HG03378 (cell line): ENCODE measurements around the gene POLG2.
A peak's percentile ranks its signal among the peaks of the same experiment; 100 is the strongest.

Experiments used
- ATAC-seq: cut with Tn5 transposase; IDR thresholded peaks from one replicate; pipeline ENCODE4 v1.9.1; 2021; ENCODE audit warnings: mild to moderate bottlenecking, moderate library complexity; ENCODE audit not compliant: unreplicated experiment

POLG2 gene

DNA sequence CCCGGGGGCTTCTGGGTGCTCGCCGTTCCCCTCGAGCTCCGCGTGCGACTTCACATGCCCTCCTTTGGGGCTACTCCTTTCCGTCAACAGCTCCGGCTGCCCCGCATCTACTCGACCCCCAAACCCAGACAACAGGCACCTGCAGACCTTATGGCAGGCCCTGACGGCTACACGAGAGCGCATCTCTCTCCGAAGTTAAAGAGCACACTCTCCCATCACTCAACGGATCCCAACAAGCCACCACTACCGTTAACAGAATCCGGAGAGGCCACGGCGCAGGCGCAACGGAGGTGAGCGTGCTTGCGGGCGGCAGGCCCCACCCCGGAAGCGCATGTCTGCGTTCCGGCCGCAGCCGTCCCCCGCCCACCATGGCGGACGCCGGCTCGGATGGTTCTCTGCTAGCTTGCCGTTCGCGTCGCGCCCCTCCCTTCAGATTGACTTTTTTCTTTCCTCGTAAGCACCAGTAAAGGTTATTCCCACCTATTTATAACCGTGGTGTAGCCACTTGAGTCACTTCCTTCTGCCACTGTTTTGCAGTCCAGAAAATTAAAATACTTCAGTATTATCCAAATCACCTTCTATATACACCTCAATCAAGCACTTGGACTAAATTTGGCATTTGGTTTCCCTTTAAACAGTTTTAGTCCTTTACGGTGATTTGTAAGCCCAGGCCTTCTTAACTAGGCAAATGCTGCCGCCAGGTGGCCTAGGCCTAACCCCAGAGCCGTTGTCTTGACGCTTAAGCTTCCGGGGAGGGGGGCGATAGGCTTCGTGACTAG lies at the start of gene POLG2:
TSS of gene POLG2 (minus strand) at position 269 of the 779 bp plus-strand sequence. CDS start at position 183, 86 bp downstream.
- peak; percentile 63 for ATAC-seq

DNA sequence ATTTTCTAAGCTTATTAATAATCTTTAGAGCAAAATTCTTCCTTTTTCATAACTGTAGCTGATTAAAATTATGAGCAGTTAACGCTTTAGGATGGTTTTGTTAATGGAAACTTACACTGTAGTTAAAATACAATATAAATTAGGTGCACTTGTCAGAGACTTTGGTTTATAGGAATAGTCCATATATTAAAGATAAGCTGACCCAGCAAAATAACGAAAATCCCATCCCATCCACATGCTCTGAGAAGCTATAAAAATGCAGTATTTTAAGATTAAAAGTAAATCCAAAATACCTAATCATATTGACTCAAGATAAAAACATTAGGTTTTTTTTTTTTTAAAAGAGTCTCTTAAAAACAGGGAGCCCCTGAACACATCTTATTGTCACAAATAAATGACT lies 47.9 kb upstream of the POLG2 start:
- ATAC-seq = no peak

DNA sequence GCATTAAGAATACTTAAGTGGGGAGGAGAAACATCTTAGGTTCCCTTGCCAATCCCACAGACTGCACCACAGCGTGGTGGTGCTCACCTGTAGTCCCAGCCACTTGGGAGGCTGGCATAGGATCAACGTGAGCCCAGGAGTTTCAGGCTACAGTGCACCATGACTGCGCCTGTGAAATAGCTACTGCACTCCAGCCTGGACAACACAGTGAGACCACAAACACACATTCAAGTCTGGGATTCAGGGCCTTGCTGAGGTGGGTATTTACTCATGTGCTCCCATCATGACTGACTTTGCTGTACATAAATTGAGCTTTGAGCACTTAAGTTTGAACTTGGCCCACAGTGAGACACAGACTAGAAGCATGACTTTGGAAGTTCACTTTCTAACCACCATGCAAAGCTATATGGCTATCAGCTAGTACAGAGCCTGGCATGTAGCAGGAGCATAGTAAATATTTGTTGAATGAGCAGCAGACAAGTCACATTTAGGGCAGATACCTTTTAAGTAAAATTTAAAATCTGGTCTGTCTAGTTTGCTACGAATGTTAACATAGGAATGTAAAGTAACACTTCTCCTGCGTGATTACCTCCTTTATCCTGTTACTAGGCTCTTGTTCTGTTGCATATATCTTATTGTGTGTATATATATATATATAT lies 43.4 kb upstream of the POLG2 start:
- ATAC-seq = no peak

DNA sequence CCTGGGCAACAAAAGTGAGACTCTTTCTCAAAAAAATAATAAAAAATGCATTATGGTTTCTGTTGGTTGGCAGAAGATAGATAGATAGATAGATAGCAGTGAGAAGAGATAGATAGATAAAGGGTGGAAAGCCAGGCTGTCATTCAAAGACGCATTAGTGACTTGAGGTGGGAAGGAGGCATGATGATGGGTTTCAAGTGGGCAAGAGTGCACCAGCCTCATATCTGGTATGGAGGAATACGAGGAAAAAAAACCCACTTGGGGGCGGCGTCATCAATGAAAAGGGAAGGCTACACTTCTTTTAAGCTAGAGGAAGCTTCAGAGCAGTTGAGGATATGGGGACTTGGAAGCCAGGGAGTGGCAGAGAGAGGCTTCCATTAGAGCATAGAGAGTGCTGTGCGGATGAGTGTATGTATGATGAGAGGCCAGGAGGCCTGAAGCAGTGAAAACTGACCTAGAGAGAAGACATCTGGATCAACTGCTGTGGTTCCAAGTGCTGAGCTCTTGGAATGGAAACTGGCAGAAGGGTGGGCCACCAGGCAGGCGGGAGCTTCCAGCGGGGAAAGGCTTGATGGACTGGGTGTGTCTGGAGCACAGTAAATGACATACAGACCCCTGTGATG lies 41.8 kb upstream of the POLG2 start:
- no peak for ATAC-seq

DNA sequence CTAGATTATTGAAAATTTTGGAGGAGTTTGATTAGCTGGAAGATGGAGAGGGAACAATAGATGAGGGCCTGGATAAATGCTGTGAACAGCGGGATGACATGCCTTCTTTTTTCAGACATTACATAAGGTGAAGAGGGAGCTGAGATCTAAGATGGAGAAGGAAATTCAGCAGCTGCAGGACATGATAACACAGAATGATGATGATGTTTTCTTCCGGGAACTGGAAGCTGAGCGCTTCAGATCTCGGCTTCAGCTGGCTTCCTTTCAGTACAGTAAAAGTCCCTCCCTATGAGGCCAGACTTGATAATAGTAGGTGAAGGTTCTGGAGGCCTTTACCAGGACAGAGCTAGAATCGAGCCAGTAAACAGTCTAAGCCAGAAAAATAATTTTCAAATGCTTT lies 40.6 kb upstream of the POLG2 start:
- ATAC-seq = no peak

DNA sequence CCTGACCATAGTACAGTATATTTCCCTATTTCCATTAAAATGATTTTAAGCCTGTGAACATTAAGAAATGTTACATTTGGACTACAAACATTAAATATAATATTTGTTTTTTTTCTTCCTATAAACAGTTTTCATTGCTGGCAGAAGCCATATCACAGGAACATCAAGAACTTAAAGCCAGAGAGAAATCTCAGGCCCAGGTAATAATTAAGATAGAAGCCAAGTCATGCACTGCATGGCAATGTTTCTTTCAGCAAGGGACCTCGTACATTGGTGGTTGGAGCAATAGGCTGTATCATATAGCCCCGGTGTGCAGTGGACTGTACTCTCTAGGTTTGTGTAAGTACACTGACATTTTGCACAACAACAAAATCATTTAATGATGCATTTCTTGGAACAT lies 40.1 kb upstream of the POLG2 start:
- no peak for ATAC-seq

DNA sequence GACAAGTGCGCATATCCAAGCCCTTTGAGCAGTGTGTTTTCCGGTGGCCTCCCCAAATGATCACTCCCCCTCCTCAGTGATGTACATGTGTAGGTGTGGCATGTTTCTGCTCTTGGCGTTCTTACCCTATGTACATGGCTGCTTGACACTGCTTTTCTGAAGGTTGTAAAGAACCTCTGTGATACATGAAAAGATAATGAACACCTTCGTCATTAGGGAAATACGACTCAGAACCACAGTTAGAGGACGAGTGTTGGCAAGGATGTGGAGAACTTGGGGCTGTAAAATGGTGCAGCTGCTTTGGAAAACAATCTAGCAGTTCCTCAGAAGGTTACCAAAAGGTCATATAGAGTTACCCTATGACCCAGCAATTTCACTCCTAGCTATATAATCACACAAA lies 38.5 kb upstream of the POLG2 start:
- no peak for ATAC-seq

- ATAC-seq = no peak
Observed at GRCh38 chr17:64534187-64534586, 37.3 kb upstream of the POLG2 start.

DNA sequence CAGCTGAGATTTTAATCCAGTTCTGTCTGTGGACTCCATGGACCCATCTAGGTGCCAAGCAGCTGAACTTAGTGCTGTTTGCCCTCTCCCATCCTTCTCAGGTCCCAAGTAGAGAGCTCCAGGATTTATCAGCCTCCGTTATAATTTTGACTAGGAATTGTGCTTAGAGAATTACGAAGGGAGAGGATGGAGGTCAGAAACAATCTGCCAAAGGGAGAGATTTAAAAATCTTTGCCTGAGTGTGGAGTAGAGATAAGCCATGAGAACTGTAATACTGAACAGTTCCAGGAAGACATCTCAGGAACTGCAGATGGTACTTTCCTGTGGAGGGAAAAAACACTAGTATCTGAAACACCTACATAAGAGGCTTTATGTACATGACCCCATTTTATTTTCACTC lies 36.9 kb upstream of the POLG2 start:
- ATAC-seq = no peak

GRCh38 chr17:64532409-64532808 lies 35.6 kb upstream of the POLG2 start:
- ATAC-seq = no peak

DNA sequence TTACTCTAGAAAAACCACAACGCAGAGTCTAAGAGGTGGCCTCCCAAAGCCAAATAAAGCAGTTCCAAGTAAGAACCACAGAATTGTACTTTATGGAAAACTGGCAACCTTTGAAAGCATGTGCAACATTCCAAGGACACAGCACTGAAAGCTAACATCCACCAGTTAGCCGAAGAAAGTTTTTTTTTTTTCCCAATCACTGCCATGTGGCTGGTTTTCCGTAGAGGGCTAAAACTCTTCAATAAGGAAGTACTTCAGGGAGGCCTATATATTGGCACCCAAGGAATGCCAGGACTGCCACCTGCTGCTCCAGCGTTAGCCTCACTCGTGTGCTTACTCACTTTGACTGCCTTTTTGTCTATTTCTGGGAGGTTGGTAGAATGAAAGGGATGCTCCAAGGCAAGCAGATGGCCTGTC lies 35.1 kb upstream of the POLG2 start:
- ATAC-seq = no peak

DNA sequence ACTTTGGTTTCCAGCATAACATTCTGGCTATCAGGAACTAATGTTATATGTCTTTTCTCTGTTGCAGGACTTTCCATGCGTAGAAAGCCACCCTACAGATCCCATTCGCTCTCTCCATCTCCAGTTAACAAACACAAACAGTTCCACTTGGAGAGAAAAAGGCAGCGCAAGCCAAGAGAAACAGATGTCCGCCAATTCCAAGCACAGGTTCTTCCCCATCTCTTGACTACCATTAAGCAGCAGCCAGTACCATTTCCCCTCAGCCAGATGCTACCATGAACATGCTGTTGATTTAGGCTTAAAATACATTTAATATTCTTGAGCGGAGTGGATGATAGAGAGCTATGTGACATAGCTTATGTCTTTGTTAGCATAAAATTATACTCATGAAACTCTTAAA lies 32.4 kb upstream of the POLG2 start:
- ATAC-seq = no peak

GRCh38 chr17:64527914-64528313 lies 31.1 kb upstream of the POLG2 start:
- no peak for ATAC-seq

DNA sequence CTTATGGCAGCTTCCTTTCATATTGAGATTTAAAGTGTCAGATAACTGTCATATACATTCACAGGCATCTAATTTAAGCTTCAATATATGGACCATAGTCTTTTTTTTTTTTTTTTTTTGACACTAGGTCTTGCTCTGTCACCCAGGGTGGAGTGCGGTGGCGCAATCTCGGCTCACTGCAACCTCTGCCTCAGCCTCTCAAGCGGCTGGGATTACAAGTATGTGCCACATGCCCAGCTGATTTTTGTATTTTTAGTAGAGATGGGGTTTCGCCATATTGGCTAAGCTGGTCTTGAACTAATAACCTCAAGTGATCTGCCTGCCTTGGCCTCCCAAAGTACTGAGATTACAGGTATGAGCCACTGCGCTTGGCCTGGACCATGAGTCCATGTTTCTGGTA lies 23.5 kb upstream of the POLG2 start:
- no peak for ATAC-seq

GRCh38 chr17:64519601-64520000 lies 22.7 kb upstream of the POLG2 start:
- ATAC-seq = no peak

DNA sequence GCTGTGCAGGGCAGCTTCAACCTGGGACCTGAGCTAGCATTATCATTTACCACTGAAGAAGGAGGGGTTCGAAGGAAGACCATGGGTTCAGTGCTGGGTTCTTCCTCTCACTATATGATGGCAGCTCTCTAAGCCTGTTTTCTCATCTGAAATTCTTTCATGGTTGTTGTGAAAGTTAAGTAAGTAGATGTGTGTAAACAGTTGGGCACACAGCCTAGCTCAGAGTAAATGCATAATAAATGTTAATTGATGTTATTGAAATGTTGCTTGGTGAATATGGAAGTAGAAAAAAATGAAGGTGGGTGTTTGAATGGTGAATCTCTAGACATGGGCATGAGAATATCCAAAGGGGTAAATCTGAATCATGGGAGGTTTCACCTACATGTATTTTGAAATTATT lies 19.0 kb upstream of the POLG2 start:
- ATAC-seq = no peak

DNA sequence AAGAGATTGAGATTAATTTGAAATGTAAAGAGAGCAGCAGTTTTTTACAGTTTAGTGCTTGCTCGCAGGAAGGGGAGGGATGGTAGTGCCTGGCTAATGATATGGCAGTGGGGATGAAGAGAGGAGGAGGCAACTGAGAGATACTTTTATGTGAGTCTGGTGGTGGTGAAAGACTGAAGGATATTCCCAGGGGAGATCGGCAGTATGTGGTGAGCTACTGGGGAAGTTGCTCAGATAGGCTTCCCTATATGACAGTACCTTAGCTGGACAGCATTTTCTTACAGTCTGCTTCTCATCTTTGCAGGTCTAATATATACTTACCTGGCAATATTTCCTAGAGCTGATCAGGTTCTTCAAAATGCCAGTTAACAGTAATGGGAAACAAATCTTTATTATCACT lies 18.6 kb upstream of the POLG2 start:
- no peak for ATAC-seq

- ATAC-seq = no peak
Observed at GRCh38 chr17:64509179-64509578, 12.3 kb upstream of the POLG2 start.

- no peak for ATAC-seq
Observed at GRCh38 chr17:64508683-64509082, 11.8 kb upstream of the POLG2 start.

DNA sequence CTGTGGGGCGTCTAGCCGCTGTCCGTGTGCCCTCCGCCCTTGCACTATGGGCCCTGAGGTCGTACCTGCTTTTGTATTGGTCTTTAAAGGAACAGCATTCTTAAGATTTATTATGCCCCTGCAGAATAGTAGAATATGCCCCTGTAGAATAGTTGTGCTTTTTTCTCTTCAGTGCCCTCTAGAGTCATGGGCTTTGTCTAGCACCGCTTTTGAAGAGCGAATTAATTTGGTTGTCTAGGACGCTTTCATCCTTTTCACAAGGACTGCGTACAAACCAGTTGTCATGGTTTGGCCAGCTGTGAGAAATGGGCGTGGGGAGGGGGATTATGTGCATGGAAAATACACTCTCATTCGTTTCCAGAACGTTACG lies 10.5 kb upstream of the POLG2 start:
- ATAC-seq = peak; percentile 21

DNA sequence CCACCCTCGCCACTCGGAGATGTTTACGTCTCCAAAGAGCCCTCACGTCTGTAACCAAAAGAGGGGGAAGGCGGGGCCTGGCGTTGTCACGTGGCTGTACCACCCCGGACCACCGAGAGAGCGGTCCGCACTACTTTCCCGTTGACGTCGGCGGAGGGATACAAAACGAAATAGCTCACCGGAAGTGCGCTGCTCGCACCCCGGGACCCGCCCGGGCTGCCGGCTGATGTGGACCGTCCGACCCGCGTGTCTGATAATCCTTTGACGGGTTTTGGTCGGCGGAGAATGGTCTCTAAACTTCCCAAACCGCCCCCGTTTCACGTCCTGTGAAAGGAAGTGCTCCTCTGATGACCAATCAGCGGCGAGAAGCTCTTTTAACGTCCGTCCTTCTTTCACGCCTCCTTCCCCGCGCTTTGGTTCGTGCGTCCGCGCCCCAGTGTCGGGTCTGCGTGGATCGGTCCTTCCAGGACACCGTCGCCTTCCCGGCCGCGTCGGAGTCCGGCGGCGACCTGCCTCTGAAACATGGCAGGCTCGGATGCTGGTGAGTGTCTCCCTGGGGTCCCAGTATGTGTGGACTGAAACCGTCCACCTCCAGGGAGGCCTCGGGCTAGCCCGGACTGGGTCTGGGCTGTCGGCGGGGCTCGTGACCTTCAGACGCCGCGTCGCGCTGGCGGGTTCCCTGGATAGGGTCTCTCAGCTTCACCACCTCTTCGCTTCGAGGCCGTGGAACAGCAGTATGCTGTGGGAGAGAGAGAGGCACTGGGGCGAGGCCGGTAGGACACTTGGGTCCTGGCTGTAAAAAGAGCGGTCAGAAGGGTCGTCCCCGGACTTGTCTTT lies 9.9 kb upstream of the POLG2 start, which contains the start of gene CEP95:
TSS of gene CEP95 (plus strand) at position 402 of the 837 bp plus-strand sequence. CDS start at position 523, 121 bp downstream.
- ATAC-seq = peak; percentile 41
